HEK293T (cell line): ENCODE measurements around the gene SVIL.

Experiments used
- BHLHE40 ChIP-seq: fragments of 450-650 bp; IDR thresholded peaks from 2 replicates; pipeline ENCODE4 v1.6.1; 2016; ENCODE audit warnings: mild to moderate bottlenecking, moderate library complexity, borderline replicate concordance
- FOXK2 ChIP-seq: fragments of 450-650 bp; IDR thresholded peaks from 2 replicates; pipeline ENCODE4 v1.6.1; 2016; ENCODE audit warnings: mild to moderate bottlenecking
- HDGF ChIP-seq: fragments of 450-650 bp; IDR thresholded peaks from 2 replicates; pipeline ENCODE4 v1.6.1; 2017; ENCODE audit warnings: antibody characterized with exemption, borderline replicate concordance
- LEF1 ChIP-seq: fragments of 450-650 bp; IDR thresholded peaks from 2 replicates; pipeline ENCODE4 v1.6.1; 2017; ENCODE audit warnings: mild to moderate bottlenecking, borderline replicate concordance

- TF ChIP-seq HDGF (no peak), BHLHE40 (no peak), LEF1 (no peak), FOXK2 (no peak)
Observed at GRCh38 chr10:29635711-29636144, 957 bp upstream of the SVIL start.
